Cardiac fibroblast (primary cell): ENCODE results near the gene S1PR4.

ENCODE experiments used
- DNase-seq, 2 donors: peaks; one replicate each; pipeline versions ENCODE4 v3.0.0 to v3.0.0-alpha.2; 2010; ENCODE audit warnings: low read depth in 2 of 2
- H3K4me3 ChIP-seq, 2 donors: replicated peaks in 1 of 2; 1 replicate in 1 of 2; 2 replicates in 1 of 2; pipeline ENCODE4 v1.5.1; 2011; ENCODE audit warnings: low read depth in 2 of 2, low read length in 2 of 2, mild to moderate bottlenecking in 2 of 2, moderate library complexity in 1 of 2
- TF ChIP-seq, protein P1 (sequence below): IDR thresholded peaks from one replicate; pipeline ENCODE4 v1.5.1; 2011; ENCODE audit warnings: low read depth, mild to moderate bottlenecking, low read length, inconsistent platforms

The S1PR4 gene

DNA sequence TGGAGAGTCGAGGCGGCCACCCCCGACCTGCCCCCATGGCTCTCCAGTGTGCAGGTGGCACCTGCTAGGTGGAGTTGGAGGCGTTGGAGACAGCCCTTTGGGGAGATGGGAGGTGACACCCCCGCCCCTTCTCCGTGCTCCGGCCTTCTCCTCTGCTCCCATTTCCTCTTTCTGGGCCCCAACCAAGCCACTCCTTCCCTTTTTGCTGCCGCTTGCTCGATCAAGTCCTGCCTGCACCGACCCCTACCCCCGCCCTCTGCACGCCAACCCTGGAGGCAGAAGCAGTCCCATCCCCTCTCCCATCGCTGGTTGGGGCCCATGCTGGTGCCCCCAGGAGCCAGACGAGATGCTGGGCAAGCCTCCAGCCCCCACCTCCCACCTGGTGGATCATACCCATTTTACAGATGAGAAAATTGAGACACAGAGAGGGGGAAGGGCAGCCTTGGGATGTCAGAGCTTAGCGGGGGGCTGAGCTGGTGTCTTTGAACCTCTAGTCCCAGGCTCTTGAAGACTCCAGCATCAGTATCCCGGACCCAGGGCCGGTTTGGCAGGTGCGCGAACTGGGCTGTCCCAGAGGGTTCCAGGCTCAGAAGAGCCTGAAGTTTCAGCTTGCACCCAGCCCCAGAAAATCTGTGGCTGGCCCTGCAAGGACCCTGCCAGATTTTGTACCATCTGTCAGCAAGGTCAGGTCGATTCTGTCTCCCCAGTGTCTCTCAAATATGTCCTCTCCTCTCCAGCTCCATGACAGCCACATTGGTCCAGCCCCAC, 32.5 kb upstream of the S1PR4 start:
- DNase-seq: no peak
- TF ChIP-seq, protein P1, sequence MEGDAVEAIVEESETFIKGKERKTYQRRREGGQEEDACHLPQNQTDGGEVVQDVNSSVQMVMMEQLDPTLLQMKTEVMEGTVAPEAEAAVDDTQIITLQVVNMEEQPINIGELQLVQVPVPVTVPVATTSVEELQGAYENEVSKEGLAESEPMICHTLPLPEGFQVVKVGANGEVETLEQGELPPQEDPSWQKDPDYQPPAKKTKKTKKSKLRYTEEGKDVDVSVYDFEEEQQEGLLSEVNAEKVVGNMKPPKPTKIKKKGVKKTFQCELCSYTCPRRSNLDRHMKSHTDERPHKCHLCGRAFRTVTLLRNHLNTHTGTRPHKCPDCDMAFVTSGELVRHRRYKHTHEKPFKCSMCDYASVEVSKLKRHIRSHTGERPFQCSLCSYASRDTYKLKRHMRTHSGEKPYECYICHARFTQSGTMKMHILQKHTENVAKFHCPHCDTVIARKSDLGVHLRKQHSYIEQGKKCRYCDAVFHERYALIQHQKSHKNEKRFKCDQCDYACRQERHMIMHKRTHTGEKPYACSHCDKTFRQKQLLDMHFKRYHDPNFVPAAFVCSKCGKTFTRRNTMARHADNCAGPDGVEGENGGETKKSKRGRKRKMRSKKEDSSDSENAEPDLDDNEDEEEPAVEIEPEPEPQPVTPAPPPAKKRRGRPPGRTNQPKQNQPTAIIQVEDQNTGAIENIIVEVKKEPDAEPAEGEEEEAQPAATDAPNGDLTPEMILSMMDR: no peak
- H3K4me3 ChIP-seq: no peak overlapping the region

DNA sequence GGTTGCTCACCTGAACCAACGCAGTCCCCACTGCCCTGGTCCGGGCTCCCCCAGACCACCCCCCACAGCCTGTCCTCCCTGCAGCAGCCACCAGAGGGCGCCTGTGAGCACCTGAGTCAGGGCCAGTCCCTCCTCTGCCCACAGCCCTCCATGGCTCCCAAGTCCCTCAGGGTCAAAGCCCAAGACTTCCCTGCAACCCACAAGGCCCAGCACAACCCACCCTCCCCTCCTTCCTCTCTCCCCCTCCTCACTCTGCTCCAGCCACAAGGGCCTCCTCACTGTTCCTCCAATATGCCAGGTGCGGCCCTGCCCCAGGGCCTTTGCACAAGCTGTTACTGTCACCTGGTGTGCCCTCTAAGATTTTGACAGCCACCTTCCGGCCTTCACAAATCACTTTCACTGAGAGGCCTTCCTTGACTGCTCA, 31.9 kb upstream of the S1PR4 start:
- no peak overlapping the region for H3K4me3 ChIP-seq
- TF ChIP-seq, protein P1: peak; percentile 86
- DNase-seq: no peak

DNA sequence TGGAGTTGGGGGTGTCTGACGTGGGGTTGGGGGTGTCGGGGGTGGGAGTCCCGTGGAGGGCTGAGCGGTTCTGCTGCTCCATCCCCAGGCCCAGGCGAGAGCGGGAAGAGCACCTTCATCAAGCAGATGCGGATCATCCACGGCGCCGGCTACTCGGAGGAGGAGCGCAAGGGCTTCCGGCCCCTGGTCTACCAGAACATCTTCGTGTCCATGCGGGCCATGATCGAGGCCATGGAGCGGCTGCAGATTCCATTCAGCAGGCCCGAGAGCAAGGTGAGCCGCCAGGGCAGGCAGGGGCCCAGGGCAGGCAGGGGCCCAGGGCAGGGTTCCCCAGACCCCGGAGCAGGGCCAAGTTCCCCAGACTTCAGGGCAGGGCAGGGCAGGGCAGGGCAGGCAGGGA, 30.1 kb upstream of the S1PR4 start:
- TF ChIP-seq, protein P1: no peak
- H3K4me3 ChIP-seq: no peak overlapping the region
- no peak for DNase-seq

DNA sequence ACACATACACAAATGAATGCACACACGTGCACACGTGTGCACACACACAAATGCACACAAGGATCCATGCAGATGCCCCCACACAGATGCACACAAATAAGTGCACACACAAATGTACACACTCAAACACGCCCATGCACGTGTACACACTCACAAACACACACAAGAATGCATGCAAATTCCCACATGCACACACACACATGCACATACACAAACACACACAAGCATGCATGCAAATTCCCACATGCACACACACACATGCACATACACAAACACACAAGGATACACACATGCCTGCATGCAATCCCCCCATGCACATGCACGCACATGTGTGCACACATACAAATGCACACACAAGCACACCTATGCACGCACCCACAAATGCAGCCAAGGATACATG, 29.5 kb upstream of the S1PR4 start:
- DNase-seq: no peak
- H3K4me3 ChIP-seq: no peak overlapping the region
- TF ChIP-seq, protein P1: no peak

DNA sequence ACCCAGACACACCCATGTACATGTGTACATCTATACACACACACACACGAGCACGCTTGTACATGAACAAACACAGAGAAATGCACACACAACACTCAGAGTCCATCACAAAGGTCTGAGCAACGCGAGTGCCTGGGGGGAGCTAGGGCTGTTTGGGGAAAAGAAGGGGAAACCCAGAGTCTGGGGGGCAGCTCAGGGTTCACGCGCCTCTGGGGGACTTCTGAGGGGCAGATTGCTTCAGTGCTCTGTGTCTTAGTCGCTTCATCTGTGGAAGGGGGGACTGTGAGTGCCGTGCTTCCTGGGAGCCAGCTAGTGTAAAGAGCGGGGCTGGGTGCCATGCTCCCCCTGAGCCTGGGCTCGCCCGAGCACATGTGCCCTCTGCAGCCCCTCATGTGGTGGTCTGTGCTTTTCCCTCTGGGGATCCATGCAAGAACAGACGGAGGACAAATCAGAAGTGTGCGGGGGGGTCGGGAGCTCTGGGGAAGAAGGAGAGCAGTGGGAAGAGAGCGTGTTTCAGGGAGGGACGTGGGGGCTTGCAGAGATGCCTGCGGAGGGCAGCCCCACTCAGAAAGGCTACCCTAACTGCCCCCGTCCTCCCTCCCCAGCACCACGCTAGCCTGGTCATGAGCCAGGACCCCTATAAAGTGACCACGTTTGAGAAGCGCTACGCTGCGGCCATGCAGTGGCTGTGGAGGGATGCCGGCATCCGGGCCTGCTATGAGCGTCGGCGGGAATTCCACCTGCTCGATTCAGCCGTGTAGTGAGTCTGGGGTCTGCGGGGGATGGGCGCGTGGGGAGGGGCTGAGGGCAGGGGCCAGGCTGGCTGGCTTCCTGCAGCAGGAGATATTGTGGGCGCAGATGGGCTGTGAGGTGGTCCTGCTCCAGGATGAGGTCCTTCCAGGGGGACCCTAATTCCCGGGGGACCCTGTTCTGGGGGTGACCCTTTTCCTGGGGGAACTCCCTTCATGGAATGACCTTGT, 28.8 kb upstream of the S1PR4 start:
- TF ChIP-seq, protein P1: no peak
- no peak overlapping the region for H3K4me3 ChIP-seq
- DNase-seq: no peak

DNA sequence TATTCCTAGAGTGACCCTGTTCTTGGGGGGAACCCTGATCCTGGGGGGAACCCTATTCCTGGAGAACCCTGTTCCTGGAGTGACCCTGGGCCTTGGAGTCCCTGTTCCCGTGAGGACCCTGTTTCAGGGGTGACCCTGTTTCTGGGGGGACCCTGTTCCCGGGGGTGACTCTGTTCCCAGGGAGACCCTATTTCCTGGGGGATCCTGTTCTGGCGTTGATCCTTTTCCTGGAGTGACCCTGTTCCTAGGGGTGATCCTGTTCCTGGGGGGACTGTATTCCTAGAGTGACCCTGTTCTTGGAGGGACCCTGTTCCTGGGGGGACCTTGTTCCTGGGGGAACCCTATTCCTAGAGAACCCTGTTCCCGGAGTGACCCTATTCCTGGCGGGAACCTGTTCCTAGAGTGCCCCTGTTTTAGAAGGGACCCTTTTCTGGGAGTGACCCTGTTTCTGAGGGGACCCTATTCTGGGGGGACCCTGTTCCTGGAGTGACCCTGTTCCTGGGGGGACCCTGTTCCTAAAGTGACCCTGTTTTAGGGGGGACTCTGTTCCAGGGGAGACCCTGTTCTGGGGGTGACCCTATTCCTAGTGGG, 27.7 kb upstream of the S1PR4 start:
- TF ChIP-seq, protein P1: no peak
- no peak for DNase-seq
- no peak overlapping the region for H3K4me3 ChIP-seq
